Muscle layer of duodenum (tissue), 2 donors: ENCODE measurements around the gene LHFPL3.

Experiments used
- H3K27ac ChIP-seq: one replicate; pipeline ENCODE4 v1.7.0; 2013; ENCODE audit warnings: mild to moderate bottlenecking, low read length
- H3K27me3 ChIP-seq: one replicate; pipeline ENCODE4 v1.7.0; 2013; ENCODE audit warnings: low read depth, mild to moderate bottlenecking, control low read depth, low read length
- H3K36me3 ChIP-seq, 2 donors: one replicate each; pipeline ENCODE4 v1.7.0; 2013; ENCODE audit warnings: low read length in 2 of 2, control low read depth in 1 of 2, mild to moderate bottlenecking in 1 of 2; ENCODE audit not compliant: insufficient read depth in 2 of 2, control insufficient read depth in 1 of 2
- H3K4me1 ChIP-seq, 2 donors: one replicate each; pipeline ENCODE4 v1.7.0; 2013; ENCODE audit warnings: low read length in 2 of 2, mild to moderate bottlenecking in 2 of 2, control low read depth in 1 of 2, moderate library complexity in 1 of 2; ENCODE audit not compliant: insufficient read depth in 2 of 2, control insufficient read depth in 1 of 2
- H3K4me3 ChIP-seq, 2 donors: one replicate each; pipeline ENCODE4 v1.7.0; 2013; ENCODE audit warnings: low read length in 2 of 2, low read depth in 1 of 2, mild to moderate bottlenecking in 1 of 2
- H3K9me3 ChIP-seq, 2 donors: one replicate each; pipeline ENCODE4 v1.7.0; 2013; ENCODE audit warnings: low read length in 2 of 2, control low read depth in 1 of 2, mild to moderate bottlenecking in 1 of 2; ENCODE audit not compliant: control insufficient read depth in 1 of 2
- donor health status: healthy.

Gene LHFPL3

DNA sequence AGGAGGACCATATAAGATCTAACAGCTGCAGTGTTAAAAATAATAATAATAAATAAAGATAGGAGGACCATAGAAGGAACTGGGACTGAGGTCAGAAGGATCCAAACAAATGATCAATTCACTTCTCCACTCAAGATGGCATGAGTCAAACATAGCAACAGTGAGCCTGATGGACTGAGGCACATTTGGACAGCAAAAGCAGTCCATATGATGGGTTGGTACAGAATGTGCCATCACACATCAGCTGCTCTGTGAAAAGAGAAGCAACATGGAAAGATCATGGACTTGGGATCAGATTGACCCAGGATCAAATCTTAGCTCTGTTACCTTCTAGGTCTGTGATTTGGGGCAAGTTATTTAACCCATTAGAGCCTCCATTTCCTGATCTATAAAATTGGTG lies 496.7 kb downstream of the LHFPL3 start:
- H3K27me3 ChIP-seq, result no peaks in the 10 kb centered on the region
- H3K27ac ChIP-seq, result no peak overlapping the region
- no peaks in the 10 kb centered on the region for H3K4me1 ChIP-seq
- no peaks in the 10 kb centered on the region for H3K36me3 ChIP-seq
- H3K4me3 ChIP-seq, result no peak overlapping the region
- H3K9me3 ChIP-seq, result no peaks in the 10 kb centered on the region

DNA sequence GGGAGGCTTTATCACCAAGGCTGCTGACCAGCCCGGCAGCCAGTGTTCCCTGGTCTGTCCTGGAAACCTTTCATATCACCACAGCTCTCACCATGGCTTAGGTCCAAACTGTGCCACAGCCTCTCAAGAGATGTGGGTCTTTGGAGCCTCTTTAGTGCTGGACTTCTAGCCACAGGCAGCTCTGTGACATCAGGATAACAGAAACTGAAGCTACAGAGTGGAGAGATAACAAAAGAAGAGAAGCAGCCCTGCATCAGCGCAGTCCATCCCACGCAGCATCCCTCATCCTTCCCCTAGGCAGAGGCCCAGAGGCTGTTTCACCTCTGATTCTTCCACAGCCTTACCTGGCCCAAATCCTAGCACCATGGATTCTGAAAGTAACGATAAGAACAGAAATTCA lies 497.7 kb downstream of the LHFPL3 start:
- Histone ChIP-seq H3K36me3 (no peaks in the 10 kb centered on the region), H3K4me1 (no peaks in the 10 kb centered on the region), H3K9me3 (no peaks in the 10 kb centered on the region), H3K4me3 (no peak overlapping the region), H3K27ac (no peak overlapping the region), H3K27me3 (no peaks in the 10 kb centered on the region)

DNA sequence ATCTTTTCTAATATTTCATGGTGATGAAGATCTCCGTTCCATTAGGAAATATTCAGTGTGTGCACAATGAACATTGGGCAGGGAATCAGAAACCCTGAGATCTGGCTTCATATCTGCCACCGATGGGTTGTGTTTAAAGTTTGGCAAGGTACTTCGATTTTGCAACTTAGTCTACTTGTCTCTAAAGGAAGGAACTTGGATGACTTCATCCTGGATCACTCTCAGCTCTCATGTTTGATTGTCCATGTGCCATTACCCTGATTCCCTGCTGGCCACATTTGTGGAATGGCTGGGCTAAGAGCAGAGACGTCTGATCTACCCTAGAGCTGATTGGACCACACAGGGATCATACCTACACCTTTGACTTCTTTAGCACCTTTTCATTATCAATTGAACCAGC lies 508.6 kb downstream of the LHFPL3 start:
- H3K4me3 ChIP-seq, result no peak overlapping the region
- H3K27me3 ChIP-seq, result no peaks in the 10 kb centered on the region
- no peaks in the 10 kb centered on the region for H3K36me3 ChIP-seq
- no peak overlapping the region for H3K27ac ChIP-seq
- no peaks in the 10 kb centered on the region for H3K9me3 ChIP-seq
- H3K4me1 ChIP-seq, result no peaks in the 10 kb centered on the region

DNA sequence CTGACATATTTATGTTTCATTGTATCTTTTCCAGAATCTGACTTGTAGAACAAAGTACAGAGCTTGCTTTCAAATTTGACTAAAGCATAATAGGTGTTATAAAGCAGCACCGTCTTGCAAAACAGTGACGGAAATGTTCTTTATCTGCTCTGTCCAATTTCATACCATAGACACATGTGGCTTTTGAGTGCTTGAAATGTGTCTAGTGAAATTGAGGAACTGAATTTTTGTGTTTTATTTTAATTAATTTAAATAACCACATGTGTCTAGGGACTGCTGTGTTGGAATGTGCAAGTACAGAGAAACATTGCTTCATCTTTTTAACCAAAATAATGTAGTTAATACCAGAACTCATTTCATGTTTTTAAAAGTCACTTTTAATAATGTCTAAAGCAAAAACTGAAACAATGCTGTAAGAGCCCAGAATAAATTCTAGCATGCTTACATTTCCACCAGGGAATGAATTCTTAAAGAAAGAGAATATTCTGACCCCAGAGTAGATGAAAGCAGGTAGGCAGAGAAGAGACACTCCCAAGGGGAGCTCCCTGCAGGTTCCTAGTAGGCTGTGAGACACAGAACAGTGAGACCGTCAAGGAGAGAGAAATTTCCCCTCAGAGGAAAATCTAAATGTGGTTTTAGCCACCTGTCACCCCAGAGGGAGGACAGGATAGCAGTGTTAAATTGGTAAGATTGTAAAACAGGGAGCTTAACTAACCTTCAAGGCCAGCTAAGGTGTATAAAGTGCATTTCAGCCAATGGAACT lies 510.3 kb downstream of the LHFPL3 start:
- Histone ChIP-seq H3K4me1 (no peaks in the 10 kb centered on the region), H3K27me3 (no peaks in the 10 kb centered on the region), H3K27ac (no peak overlapping the region), H3K4me3 (no peak overlapping the region), H3K9me3 (no peaks in the 10 kb centered on the region), H3K36me3 (no peaks in the 10 kb centered on the region)

- H3K4me1 ChIP-seq, result no peaks in the 10 kb centered on the region
- no peaks in the 10 kb centered on the region for H3K9me3 ChIP-seq
- H3K27ac ChIP-seq, result no peak overlapping the region
- no peaks in the 10 kb centered on the region for H3K36me3 ChIP-seq
- no peaks in the 10 kb centered on the region for H3K27me3 ChIP-seq
- no peak overlapping the region for H3K4me3 ChIP-seq
These were observed 511.4 kb downstream of the LHFPL3 start for GRCh38 chr7:104839842-104840241.

GRCh38 chr7:104841798-104842197 lies 513.4 kb downstream of the LHFPL3 start:
- no peaks in the 10 kb centered on the region for H3K9me3 ChIP-seq
- H3K27ac ChIP-seq, result no peak overlapping the region
- no peaks in the 10 kb centered on the region for H3K27me3 ChIP-seq
- no peaks in the 10 kb centered on the region for H3K4me1 ChIP-seq
- H3K36me3 ChIP-seq, result no peaks in the 10 kb centered on the region
- H3K4me3 ChIP-seq, result no peak overlapping the region

GRCh38 chr7:104843198-104843597 lies 514.8 kb downstream of the LHFPL3 start:
- Histone ChIP-seq H3K9me3 (no peaks in the 10 kb centered on the region), H3K27me3 (no peaks in the 10 kb centered on the region), H3K36me3 (no peaks in the 10 kb centered on the region), H3K27ac (no peak overlapping the region), H3K4me1 (no peaks in the 10 kb centered on the region), H3K4me3 (no peak overlapping the region)

GRCh38 chr7:104845557-104845956 lies 517.2 kb downstream of the LHFPL3 start:
- no peaks in the 10 kb centered on the region for H3K36me3 ChIP-seq
- no peaks in the 10 kb centered on the region for H3K27me3 ChIP-seq
- no peaks in the 10 kb centered on the region for H3K4me1 ChIP-seq
- no peak overlapping the region for H3K4me3 ChIP-seq
- H3K27ac ChIP-seq, result no peak overlapping the region
- H3K9me3 ChIP-seq, result no peaks in the 10 kb centered on the region

DNA sequence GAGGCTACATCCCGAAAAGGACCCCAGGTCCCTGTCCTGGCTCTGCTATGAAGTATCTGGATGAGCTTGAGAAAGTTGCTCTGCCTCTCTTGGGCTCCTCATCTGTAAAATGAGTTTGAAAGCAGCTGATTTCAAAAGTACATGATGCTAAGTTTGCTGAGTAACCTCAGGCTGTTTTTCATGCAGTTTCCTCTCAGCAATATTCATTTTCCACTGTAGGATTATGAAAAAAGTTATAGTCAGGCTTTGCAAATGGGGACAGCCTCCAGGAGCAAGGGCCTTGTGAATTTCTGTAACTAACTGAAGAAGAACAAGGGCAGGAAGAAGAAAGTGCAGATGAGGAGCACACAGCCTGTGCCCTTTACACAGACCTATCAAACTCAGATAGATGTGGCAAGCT lies 518.3 kb downstream of the LHFPL3 start:
- Histone ChIP-seq H3K27me3 (no peaks in the 10 kb centered on the region), H3K4me1 (no peaks in the 10 kb centered on the region), H3K4me3 (no peak overlapping the region), H3K27ac (no peak overlapping the region), H3K9me3 (no peaks in the 10 kb centered on the region), H3K36me3 (no peaks in the 10 kb centered on the region)

GRCh38 chr7:104848138-104848990 lies 520.0 kb downstream of the LHFPL3 start:
- no peak overlapping the region for H3K27ac ChIP-seq
- H3K4me1 ChIP-seq, result no peaks in the 10 kb centered on the region
- H3K36me3 ChIP-seq, result no peaks in the 10 kb centered on the region
- H3K27me3 ChIP-seq, result no peaks in the 10 kb centered on the region
- H3K9me3 ChIP-seq, result no peaks in the 10 kb centered on the region
- no peak overlapping the region for H3K4me3 ChIP-seq

DNA sequence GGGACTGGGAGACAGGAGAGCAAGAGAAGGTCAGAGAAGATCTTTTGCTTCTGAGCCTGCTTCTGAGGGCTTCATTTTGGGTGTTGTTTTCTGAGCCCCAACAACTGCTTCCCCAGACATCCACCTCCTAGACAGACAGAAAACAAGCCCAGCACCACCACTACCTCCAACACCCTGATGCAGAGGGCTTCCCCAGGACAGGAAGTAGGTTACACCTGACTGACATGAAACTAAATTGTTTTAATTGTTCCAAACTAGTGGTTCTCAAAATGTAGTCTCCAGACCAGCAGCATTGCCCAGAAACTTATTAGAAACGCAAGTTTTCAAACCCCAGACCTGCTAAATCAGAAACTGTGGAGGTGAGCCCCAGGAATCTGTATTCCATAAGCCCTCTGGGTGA lies 522.0 kb downstream of the LHFPL3 start:
- Histone ChIP-seq H3K36me3 (no peaks in the 10 kb centered on the region), H3K4me3 (no peak overlapping the region), H3K27ac (no peak overlapping the region), H3K27me3 (no peaks in the 10 kb centered on the region), H3K9me3 (no peaks in the 10 kb centered on the region), H3K4me1 (no peaks in the 10 kb centered on the region)
